HCT116 (cell line): Measurements from ENCODE around the gene FAT1.

Experiments
- CBX3 ChIP-seq: IDR thresholded peaks from 2 replicates; pipeline ENCODE4 v1.6.1; 2012; ENCODE audit warnings: low read depth
- EZH2phosphoT487 ChIP-seq: fragments of 200-600 bp; IDR thresholded peaks from 2 replicates; pipeline ENCODE4 v1.6.1; 2018; ENCODE audit warnings: antibody characterized with exemption, borderline replicate concordance
- MAX ChIP-seq: IDR thresholded peaks from 2 replicates; pipeline ENCODE4 v1.6.1; 2012
- POLR2A ChIP-seq: IDR thresholded peaks from 2 replicates; pipeline ENCODE4 v1.7.0; 2011; ENCODE audit warnings: borderline replicate concordance; ENCODE audit not compliant: insufficient read depth, insufficient read length; ENCODE audit errors: extremely low read depth
- RAD21 ChIP-seq: IDR thresholded peaks from 2 replicates; pipeline ENCODE4 v1.6.1; 2012; ENCODE audit warnings: low read depth, mild to moderate bottlenecking
- SIN3A ChIP-seq: IDR thresholded peaks from 2 replicates; pipeline ENCODE4 v1.6.1; 2012; ENCODE audit warnings: low read depth
- SP1 ChIP-seq: IDR thresholded peaks from 2 replicates; pipeline ENCODE4 v1.6.1; 2012; ENCODE audit warnings: low read depth
- TCF7L2 ChIP-seq: IDR thresholded peaks from 2 replicates; pipeline ENCODE4 v1.7.0; 2011; ENCODE audit warnings: borderline replicate concordance, inconsistent platforms; ENCODE audit not compliant: insufficient read depth, insufficient read length; ENCODE audit errors: extremely low read depth
- ZFX ChIP-seq: fragments of 450-650 bp; IDR thresholded peaks from 2 replicates; pipeline ENCODE4 v1.6.1; 2017
- ZNF274 ChIP-seq: fragments of 200-500 bp; sonication (Bioruptor generic); IDR thresholded peaks from 2 replicates; pipeline ENCODE4 v1.6.1; 2014; ENCODE audit warnings: mild to moderate bottlenecking, low read depth, low read length, inconsistent platforms
- TF ChIP-seq, protein P1 (sequence below), 3 experiments: fragments of 200-600 bp in 1 of 3; sonication (generic) in 1 of 3; IDR thresholded peaks in 2 of 3; conservative IDR thresholded peaks in 1 of 3; 2 replicates each; pipeline ENCODE4 v1.5.1; 2012 to 2017; ENCODE audit warnings: low read depth in 2 of 3, low read length in 2 of 3, antibody characterized with exemption in 1 of 3, borderline replicate concordance in 1 of 3, control low read depth in 1 of 3, mild to moderate bottlenecking in 1 of 3, mixed read lengths in 1 of 3, mixed run types in 1 of 3, moderate library complexity in 1 of 3; ENCODE audit not compliant: insufficient read depth in 1 of 3
- TF ChIP-seq, protein P2 (sequence below): IDR thresholded peaks from 2 replicates; pipeline ENCODE4 v1.6.1; 2012; ENCODE audit warnings: low read depth

DNA sequence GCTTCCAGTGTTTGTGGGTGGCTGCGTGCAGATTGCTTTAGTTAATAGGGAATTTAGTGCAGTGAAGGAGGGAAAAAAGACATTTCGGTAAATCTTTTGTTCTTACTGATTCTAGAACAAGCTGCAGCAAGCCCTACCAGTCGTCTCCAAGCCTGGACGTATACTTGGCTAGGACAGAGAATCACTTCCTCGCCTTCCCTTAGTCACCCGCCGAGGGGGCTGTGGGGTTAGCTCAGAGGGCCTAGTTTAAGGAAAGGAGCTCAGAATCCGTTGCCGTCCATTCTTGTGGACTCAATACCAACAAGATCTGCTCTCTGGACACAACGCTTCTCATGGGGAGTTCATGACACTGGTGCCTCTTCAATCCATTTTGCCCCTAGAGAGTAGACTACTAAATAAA, 36.3 kb upstream of the FAT1 start:
- TF ChIP-seq SP1 (no peak), MAX (no peak), TCF7L2 (no peak), EZH2phosphoT487 (no peak), ZNF274 (no peak), RAD21 (no peak), POLR2A (no peak), CBX3 (no peak), ZFX (no peak), SIN3A (no peak)
- TF ChIP-seq, protein P1, sequence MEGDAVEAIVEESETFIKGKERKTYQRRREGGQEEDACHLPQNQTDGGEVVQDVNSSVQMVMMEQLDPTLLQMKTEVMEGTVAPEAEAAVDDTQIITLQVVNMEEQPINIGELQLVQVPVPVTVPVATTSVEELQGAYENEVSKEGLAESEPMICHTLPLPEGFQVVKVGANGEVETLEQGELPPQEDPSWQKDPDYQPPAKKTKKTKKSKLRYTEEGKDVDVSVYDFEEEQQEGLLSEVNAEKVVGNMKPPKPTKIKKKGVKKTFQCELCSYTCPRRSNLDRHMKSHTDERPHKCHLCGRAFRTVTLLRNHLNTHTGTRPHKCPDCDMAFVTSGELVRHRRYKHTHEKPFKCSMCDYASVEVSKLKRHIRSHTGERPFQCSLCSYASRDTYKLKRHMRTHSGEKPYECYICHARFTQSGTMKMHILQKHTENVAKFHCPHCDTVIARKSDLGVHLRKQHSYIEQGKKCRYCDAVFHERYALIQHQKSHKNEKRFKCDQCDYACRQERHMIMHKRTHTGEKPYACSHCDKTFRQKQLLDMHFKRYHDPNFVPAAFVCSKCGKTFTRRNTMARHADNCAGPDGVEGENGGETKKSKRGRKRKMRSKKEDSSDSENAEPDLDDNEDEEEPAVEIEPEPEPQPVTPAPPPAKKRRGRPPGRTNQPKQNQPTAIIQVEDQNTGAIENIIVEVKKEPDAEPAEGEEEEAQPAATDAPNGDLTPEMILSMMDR (IDR thresholded peaks at IDR 0.05 in 2 of 3, conservative IDR thresholded peaks at IDR 0.05 in 1 of 3; ENCODE audit: borderline replicate concordance in 1 of 3, insufficient read depth in 1 of 3, low read depth in 2 of 3, low read length in 2 of 3): no peak
- TF ChIP-seq, protein P2, sequence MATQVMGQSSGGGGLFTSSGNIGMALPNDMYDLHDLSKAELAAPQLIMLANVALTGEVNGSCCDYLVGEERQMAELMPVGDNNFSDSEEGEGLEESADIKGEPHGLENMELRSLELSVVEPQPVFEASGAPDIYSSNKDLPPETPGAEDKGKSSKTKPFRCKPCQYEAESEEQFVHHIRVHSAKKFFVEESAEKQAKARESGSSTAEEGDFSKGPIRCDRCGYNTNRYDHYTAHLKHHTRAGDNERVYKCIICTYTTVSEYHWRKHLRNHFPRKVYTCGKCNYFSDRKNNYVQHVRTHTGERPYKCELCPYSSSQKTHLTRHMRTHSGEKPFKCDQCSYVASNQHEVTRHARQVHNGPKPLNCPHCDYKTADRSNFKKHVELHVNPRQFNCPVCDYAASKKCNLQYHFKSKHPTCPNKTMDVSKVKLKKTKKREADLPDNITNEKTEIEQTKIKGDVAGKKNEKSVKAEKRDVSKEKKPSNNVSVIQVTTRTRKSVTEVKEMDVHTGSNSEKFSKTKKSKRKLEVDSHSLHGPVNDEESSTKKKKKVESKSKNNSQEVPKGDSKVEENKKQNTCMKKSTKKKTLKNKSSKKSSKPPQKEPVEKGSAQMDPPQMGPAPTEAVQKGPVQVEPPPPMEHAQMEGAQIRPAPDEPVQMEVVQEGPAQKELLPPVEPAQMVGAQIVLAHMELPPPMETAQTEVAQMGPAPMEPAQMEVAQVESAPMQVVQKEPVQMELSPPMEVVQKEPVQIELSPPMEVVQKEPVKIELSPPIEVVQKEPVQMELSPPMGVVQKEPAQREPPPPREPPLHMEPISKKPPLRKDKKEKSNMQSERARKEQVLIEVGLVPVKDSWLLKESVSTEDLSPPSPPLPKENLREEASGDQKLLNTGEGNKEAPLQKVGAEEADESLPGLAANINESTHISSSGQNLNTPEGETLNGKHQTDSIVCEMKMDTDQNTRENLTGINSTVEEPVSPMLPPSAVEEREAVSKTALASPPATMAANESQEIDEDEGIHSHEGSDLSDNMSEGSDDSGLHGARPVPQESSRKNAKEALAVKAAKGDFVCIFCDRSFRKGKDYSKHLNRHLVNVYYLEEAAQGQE: no peak
